GM23338 (cell line): Measurements from ENCODE around the gene CHST2. TPM values are rescaled to one million over a fixed set of nuclear protein-coding genes. Genes with fewer than 3 reads are reported as not detected.

ENCODE experiments used
- ATAC-seq: fragments of 200-7000 bp; cut with Tn5 transposase; 3 replicates; pipeline ENCODE4 v1.9.1; 2020
- DNase-seq: peaks from one replicate; pipeline ENCODE4 v3.0.0-alpha.2; 2015; ENCODE audit warnings: low spot score
- H2AFZ ChIP-seq: fragments of 200-600 bp; sonication (generic); 2 replicates; pipeline ENCODE4 v1.8.0; 2016; ENCODE audit warnings: antibody characterized with exemption, mild to moderate bottlenecking, moderate library complexity
- H3F3A ChIP-seq: fragments of 200-600 bp; sonication (generic); replicated peaks from 2 replicates; pipeline ENCODE4 v1.8.0; 2017; ENCODE audit warnings: antibody characterized with exemption, mixed run types, low read depth
- H3K27ac ChIP-seq: fragments of 200-600 bp; sonication (generic); 2 replicates; pipeline ENCODE4 v1.6.1; 2016; ENCODE audit warnings: low read depth
- H3K27me3 ChIP-seq: fragments of 200-600 bp; sonication (generic); 2 replicates; pipeline ENCODE4 v1.8.0; 2016; ENCODE audit warnings: mild to moderate bottlenecking, mixed run types, moderate library complexity; ENCODE audit not compliant: insufficient read depth
- H3K36me3 ChIP-seq: fragments of 200-600 bp; sonication (generic); 2 replicates; pipeline ENCODE4 v1.8.0; 2016; ENCODE audit warnings: mild to moderate bottlenecking; ENCODE audit not compliant: insufficient read depth
- H3K4me1 ChIP-seq: fragments of 200-600 bp; sonication (generic); 2 replicates; pipeline ENCODE4 v1.8.0; 2016; ENCODE audit warnings: mild to moderate bottlenecking, moderate library complexity; ENCODE audit not compliant: insufficient read depth
- H3K4me2 ChIP-seq: fragments of 200-600 bp; sonication (generic); 2 replicates; pipeline ENCODE4 v1.7.1; 2017; ENCODE audit warnings: mixed run types
- H3K4me3 ChIP-seq: fragments of 200-600 bp; sonication (generic); 2 replicates; pipeline ENCODE4 v1.6.1; 2016; ENCODE audit warnings: mixed run types
- H3K79me2 ChIP-seq: fragments of 200-600 bp; sonication (generic); replicated peaks from 2 replicates; pipeline ENCODE4 v1.8.0; 2017; ENCODE audit warnings: mild to moderate bottlenecking; ENCODE audit not compliant: insufficient read depth
- H3K9me2 ChIP-seq: fragments of 200-600 bp; sonication (generic); 2 replicates; pipeline ENCODE4 v1.8.0; 2017; ENCODE audit not compliant: insufficient read depth
- H4K20me1 ChIP-seq: fragments of 200-600 bp; sonication (generic); replicated peaks from 2 replicates; pipeline ENCODE4 v1.8.0; 2017; ENCODE audit warnings: mild to moderate bottlenecking; ENCODE audit not compliant: insufficient read depth
- H3K27ac Mint-ChIP-seq: 2 replicates; pipeline ENCODE4 v1.8.0; 2020; ENCODE audit warnings: inconsistent platforms, mild to moderate bottlenecking, moderate library complexity, mixed read lengths
- H3K27me3 Mint-ChIP-seq: 3 replicates; pipeline ENCODE4 v1.8.0; 2022; ENCODE audit warnings: low read depth, mild to moderate bottlenecking, moderate library complexity, mixed read lengths, inconsistent platforms; ENCODE audit not compliant: insufficient read depth, poor library complexity
- H3K36me3 Mint-ChIP-seq: 3 replicates; pipeline ENCODE4 v1.8.0; 2021; ENCODE audit warnings: low read depth, mild to moderate bottlenecking, inconsistent platforms, moderate library complexity, mixed read lengths
- H3K4me1 Mint-ChIP-seq: 3 replicates; pipeline ENCODE4 v1.8.0; 2020; ENCODE audit warnings: mild to moderate bottlenecking, inconsistent platforms, mixed read lengths
- H3K4me3 Mint-ChIP-seq: 3 replicates; pipeline ENCODE4 v1.8.0; 2021; ENCODE audit warnings: moderate library complexity, mild to moderate bottlenecking, inconsistent platforms, mixed read lengths
- H3K9me3 Mint-ChIP-seq: 3 replicates; pipeline ENCODE4 v1.8.0; 2020; ENCODE audit warnings: moderate library complexity, mild to moderate bottlenecking, inconsistent platforms, mixed read lengths
- CTCF ChIP-seq, 2 experiments: fragments of 200-600 bp in 1 of 2; sonication (generic) in 1 of 2; conservative IDR thresholded peaks; 2 replicates each; pipeline versions ENCODE4 v1.5.1 to v1.6.1; 2016 to 2017; ENCODE audit warnings: antibody characterized with exemption in 2 of 2, low read depth in 2 of 2, mild to moderate bottlenecking in 2 of 2, moderate library complexity in 1 of 2
- NANOG ChIP-seq: IDR thresholded peaks from 2 replicates; pipeline ENCODE4 v1.6.1; 2016; ENCODE audit warnings: antibody characterized with exemption, borderline replicate concordance
- POLR2AphosphoS5 ChIP-seq: IDR thresholded peaks from 2 replicates; pipeline ENCODE4 v1.6.1; 2016; ENCODE audit warnings: antibody characterized with exemption, low read depth
- polyA plus RNA-seq: library from polyadenylated mRNA; unstranded; fragments of >200 nt; fragmentation: Nextera tagmentation; extraction: Ambion mirVana; gene quantifications from 2 replicates; pipeline ENCODE4 v1.2.1, GENCODE V29; 2016
- total RNA-seq: library from RNA; depleted of rRNA; stranded (reverse); fragments of >200 nt; shearing (Covaris generic); gene quantifications from 2 replicates; pipeline ENCODE4 v1.2.3, GENCODE V29; 2014
- TF ChIP-seq, protein P1 (sequence below): fragments of 250-450 bp; sonication (Bioruptor Pico); IDR thresholded peaks from 2 replicates; pipeline ENCODE4 v1.5.0; 2020; ENCODE audit warnings: mild to moderate bottlenecking, moderate library complexity

CHST2 gene
- total and polyA plus RNA-seq, 2 experiments from 2014 or later: 4.1 to 28.3 TPM

DNA sequence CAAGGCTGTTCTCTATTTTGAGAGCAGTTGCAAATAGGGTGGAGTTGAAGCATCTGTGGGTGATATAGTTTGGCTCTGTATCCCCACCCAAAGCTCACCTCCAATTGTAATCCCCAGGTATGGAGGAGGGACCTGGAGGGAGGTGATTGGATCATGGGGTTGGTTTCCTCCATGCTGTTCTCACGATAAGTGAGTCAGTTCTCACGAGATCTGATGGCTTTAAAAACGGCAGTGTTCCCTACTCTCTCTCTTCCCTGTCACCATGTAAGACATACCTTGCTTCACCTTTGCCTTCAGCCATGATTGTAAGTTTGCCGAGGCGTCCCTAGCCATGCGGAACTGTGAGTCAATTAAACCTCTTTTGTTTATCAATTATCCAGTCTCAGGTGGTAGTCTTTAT lies 21.0 kb downstream of the CHST2 start (continued):
- TF ChIP-seq, protein P1, sequence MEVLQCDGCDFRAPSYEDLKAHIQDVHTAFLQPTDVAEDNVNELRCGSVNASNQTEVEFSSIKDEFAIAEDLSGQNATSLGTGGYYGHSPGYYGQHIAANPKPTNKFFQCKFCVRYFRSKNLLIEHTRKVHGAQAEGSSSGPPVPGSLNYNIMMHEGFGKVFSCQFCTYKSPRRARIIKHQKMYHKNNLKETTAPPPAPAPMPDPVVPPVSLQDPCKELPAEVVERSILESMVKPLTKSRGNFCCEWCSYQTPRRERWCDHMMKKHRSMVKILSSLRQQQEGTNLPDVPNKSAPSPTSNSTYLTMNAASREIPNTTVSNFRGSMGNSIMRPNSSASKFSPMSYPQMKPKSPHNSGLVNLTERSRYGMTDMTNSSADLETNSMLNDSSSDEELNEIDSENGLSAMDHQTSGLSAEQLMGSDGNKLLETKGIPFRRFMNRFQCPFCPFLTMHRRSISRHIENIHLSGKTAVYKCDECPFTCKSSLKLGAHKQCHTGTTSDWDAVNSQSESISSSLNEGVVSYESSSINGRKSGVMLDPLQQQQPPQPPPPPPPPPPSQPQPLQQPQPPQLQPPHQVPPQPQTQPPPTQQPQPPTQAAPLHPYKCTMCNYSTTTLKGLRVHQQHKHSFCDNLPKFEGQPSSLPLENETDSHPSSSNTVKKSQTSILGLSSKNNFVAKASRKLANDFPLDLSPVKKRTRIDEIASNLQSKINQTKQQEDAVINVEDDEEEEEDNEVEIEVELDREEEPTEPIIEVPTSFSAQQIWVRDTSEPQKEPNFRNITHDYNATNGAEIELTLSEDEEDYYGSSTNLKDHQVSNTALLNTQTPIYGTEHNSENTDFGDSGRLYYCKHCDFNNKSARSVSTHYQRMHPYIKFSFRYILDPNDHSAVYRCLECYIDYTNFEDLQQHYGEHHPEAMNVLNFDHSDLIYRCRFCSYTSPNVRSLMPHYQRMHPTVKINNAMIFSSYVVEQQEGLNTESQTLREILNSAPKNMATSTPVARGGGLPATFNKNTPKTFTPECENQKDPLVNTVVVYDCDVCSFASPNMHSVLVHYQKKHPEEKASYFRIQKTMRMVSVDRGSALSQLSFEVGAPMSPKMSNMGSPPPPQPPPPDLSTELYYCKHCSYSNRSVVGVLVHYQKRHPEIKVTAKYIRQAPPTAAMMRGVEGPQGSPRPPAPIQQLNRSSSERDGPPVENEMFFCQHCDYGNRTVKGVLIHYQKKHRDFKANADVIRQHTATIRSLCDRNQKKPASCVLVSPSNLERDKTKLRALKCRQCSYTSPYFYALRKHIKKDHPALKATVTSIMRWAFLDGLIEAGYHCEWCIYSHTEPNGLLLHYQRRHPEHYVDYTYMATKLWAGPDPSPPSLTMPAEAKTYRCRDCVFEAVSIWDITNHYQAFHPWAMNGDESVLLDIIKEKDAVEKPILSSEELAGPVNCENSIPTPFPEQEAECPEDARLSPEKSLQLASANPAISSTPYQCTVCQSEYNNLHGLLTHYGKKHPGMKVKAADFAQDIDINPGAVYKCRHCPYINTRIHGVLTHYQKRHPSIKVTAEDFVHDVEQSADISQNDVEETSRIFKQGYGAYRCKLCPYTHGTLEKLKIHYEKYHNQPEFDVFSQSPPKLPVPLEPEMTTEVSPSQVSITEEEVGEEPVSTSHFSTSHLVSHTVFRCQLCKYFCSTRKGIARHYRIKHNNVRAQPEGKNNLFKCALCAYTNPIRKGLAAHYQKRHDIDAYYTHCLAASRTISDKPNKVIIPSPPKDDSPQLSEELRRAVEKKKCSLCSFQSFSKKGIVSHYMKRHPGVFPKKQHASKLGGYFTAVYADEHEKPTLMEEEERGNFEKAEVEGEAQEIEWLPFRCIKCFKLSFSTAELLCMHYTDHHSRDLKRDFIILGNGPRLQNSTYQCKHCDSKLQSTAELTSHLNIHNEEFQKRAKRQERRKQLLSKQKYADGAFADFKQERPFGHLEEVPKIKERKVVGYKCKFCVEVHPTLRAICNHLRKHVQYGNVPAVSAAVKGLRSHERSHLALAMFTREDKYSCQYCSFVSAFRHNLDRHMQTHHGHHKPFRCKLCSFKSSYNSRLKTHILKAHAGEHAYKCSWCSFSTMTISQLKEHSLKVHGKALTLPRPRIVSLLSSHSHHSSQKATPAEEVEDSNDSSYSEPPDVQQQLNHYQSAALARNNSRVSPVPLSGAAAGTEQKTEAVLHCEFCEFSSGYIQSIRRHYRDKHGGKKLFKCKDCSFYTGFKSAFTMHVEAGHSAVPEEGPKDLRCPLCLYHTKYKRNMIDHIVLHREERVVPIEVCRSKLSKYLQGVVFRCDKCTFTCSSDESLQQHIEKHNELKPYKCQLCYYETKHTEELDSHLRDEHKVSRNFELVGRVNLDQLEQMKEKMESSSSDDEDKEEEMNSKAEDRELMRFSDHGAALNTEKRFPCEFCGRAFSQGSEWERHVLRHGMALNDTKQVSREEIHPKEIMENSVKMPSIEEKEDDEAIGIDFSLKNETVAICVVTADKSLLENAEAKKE (CRISPR knock-in tag): no peak

GRCh38 chr3:143142354-143142753 lies 22.8 kb downstream of the CHST2 start:
- Histone ChIP-seq H3K27me3 (no peaks in the 10 kb centered on the region), H3K4me3 (no peak overlapping the region), H3K9me2 (peaks cover 7% of the 10 kb centered on the region; the same call in 1 of the 2 replicates), H3F3A (no peaks in the 10 kb centered on the region), H3K4me2 (no peak overlapping the region), H4K20me1 (no peaks in the 10 kb centered on the region), H3K79me2 (no peaks in the 10 kb centered on the region), H3K4me1 (no peaks in the 10 kb centered on the region), H2AFZ (no peak overlapping the region; the same call in 1 of the 2 replicates), H3K36me3 (no peaks in the 10 kb centered on the region), H3K27ac (no peak overlapping the region)
- ATAC-seq (no peak), DNase-seq (no peak)
- no peak overlapping the region for H3K4me3 Mint-ChIP-seq
- no peaks in the 10 kb centered on the region; the same call in 2 of the 3 replicates for H3K9me3 Mint-ChIP-seq
- H3K27ac Mint-ChIP-seq: no peak overlapping the region
- peaks cover 6% of the 10 kb centered on the region; the same call in 2 of the 3 replicates for H3K4me1 Mint-ChIP-seq
- H3K36me3 Mint-ChIP-seq: no peaks in the 10 kb centered on the region
- peaks cover 5% of the 10 kb centered on the region for H3K27me3 Mint-ChIP-seq
- TF ChIP-seq CTCF (conservative IDR thresholded peaks at IDR 0.05; ENCODE audit: low read depth in 2 of 2) (no peak), NANOG (no peak), POLR2AphosphoS5 (no peak)
- TF ChIP-seq, protein P1 (CRISPR knock-in tag): no peak
